Measurements from ENCODE around the gene IL5RA.

IL5RA gene

DNA sequence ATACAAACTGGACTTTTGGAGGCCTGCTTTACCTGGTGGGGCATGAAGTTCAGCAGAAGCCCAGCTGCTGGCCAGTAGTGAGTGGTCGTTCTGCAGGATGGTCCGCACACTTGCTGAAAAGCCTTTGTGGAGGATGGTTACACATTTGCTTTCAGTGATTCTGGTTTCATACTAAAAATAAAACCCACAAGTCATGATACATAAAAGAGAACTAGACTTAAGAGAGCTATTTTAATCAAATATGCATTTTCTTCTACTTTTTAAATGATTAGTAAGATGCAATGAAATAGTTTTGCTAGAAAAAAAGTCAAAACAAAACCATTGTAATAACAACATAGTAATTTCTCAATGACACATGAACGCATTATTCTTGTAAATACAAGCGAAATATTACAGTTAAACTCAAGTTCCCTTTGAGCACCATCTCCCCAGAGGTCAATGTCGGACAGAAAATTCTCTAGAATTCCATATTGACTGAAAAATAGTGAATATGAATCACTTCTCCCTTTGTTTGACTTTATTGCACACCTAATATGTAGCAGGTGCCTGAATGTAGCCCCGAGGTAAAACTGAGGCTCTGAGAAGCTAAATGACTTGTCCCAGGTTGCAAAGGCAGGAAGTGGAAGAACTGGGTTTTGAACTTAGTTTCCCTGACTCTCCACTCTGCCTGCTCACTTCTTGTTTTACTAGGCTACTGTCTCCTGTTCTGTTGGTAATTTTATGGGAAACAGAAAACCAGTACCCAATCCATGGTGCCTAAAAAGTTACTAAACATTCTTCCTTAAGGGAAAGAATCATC is 8.3 kb downstream of the IL5RA start:
- DNase-seq (ENCODE audit: low read depth in 1 of 2, low spot score in 1 of 2), result no peak
- TF ChIP-seq JUND (IDR thresholded peaks at IDR 0.05; ENCODE audit: low read depth), result no peak
- in situ Hi-C loops (cut with HindIII; ENCODE audit: low pct_unique_long_range_greater_than_20kb, low sequenced_read_pairs), result no loop called here

DNA sequence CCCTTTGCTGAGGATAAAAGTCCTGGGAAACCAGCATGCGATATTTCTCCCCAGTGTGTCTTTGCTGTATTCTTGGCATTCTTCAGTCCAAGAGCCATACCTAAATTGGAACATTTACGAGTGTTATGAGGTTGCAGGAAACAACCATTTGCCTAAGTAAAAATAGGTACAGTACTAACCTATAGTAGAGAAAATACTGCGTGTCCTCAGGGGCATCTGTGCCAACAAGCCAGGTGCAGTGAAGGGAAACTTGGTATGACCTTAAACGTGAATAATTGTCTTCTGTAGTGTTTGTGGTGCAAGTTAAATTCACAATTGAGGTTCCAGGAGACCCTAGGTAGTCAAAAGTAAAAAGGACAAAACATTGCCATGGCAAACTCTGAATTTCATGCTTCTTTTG is 12.2 kb downstream of the IL5RA start:
- DNase-seq (ENCODE audit: low read depth in 1 of 2, low spot score in 1 of 2), result no peak
- in situ Hi-C loops (cut with HindIII; ENCODE audit: low pct_unique_long_range_greater_than_20kb, low sequenced_read_pairs), result no loop called here
- no peak for TF ChIP-seq JUND (IDR thresholded peaks at IDR 0.05; ENCODE audit: low read depth)

DNA sequence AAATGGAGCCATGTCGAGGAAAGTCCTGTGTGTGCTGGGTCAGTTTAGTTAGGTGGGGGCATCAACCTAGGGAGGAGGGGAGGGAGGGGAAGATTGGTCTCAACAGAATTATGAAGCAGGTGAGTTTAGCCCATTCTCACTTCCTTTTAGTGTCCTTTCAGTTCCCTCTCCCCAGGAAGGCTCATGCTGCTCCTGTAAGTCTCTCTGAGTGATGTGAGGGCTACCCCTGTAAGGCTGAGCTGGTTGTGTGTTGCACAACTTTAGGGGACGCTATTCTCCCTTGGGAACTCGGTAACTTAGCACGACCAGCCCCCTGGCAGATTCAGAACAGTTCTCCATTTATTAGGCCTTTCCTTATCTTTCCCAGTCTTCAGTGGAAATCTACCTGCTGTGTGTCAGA is 21.2 kb downstream of the IL5RA start:
- no peak for DNase-seq (ENCODE audit: low read depth in 1 of 2, low spot score in 1 of 2)
- in situ Hi-C loops (cut with HindIII; ENCODE audit: low pct_unique_long_range_greater_than_20kb, low sequenced_read_pairs), result no loop called here
- TF ChIP-seq JUND (IDR thresholded peaks at IDR 0.05; ENCODE audit: low read depth), result no peak

DNA sequence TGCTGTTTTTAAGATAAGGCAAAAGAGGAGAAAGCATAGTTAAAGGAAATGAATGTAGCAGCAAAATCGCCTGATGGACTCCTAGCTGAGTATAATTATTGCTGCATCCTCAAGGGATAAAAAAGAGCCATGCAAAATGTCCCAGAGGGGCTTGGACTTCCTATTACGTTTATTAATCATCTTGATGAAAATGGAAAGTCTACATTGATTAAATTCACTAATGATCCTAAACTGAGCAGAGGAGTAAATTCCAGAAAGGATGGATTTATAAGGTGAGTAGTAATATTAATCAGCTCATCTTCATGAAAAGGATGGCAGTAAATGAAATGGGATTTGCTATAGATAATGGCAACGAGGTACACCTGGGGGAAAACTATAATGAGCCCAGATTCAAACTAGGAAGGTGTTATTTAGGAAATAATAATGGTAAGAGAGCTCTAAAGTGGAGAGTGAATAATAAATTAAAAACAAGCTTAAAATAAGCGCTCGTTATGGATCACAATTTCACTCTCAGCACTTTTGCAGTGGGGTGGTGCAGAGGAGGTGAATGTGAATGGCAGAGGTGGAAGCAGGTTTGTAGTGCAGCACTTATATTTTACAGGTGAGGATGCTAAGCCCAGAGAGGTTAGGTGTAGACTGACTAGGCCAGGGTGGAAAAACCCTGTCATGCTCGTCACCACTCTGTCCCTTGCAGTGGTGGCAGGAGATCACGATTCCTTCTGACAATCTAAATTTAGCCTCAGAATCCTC is 22.3 kb downstream of the IL5RA start:
- TF ChIP-seq JUND (IDR thresholded peaks at IDR 0.05; ENCODE audit: low read depth), result no peak
- in situ Hi-C loops (cut with HindIII; ENCODE audit: low pct_unique_long_range_greater_than_20kb, low sequenced_read_pairs), result no loop called here
- DNase-seq (ENCODE audit: low read depth in 1 of 2, low spot score in 1 of 2), result no peak

DNA sequence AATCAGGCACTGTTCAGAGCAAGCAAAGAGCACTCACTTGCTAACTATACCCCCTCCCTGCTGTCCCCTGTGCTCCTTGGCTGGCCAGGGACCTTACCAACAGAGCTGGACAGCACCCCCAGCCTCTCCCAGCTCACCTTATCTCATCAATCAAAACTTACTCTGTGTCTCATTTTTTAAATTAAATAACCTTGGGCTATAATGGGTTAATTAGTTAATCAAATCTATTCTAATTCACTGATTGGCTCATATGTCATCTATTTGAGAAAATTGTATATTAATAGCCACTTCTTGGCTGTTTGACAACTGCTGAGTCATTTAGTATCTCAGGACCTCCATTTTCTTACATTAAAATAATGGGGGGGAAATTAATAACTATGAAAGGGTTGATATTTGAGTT is 22.9 kb downstream of the IL5RA start:
- no peak for DNase-seq (ENCODE audit: low read depth in 1 of 2, low spot score in 1 of 2)
- no peak for TF ChIP-seq JUND (IDR thresholded peaks at IDR 0.05; ENCODE audit: low read depth)
- in situ Hi-C loops (cut with HindIII; ENCODE audit: low pct_unique_long_range_greater_than_20kb, low sequenced_read_pairs), result no loop called here

DNA sequence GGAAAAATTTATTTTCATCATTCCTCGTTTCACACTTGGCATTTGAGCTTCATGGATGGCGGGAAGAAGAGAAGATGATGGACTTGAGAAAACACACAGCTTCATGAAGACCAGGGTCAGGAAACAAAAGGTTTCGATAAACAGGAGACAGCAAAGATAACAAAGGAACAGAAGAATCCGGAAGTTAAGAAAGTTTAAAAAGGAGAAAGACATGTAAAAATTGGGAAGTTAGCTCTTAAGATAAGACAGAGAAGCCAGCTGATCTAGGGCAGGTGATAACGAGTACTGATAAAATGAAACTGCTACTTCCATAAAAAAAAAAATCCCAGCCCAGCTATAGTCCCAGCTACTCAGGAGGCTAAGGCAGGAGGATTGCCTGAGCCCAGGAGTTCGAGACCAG is 23.9 kb downstream of the IL5RA start:
- in situ Hi-C loops (cut with HindIII; ENCODE audit: low pct_unique_long_range_greater_than_20kb, low sequenced_read_pairs), result no loop called here
- no peak for DNase-seq (ENCODE audit: low read depth in 1 of 2, low spot score in 1 of 2)
- no peak for TF ChIP-seq JUND (IDR thresholded peaks at IDR 0.05; ENCODE audit: low read depth)

DNA sequence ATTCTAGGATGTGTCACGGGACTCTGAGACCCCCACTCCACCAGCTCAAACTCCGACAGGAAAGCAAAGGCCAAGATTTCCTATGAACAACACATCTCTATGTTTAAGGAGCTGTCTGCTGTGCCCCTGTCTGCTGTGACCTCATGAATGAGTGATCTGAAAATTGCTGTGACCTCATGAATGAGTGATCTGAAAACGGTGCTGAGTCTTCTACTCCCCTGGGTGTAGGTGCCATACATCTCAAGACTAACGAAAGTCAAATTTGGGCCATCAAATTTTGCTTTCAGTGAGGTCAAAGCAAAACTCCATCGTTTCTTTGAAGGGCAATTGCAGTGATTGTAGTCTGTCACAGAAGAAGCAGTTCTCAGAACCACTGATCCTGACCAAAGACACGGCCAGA is 24.4 kb downstream of the IL5RA start:
- DNase-seq (ENCODE audit: low read depth in 1 of 2, low spot score in 1 of 2), result no peak
- no peak for TF ChIP-seq JUND (IDR thresholded peaks at IDR 0.05; ENCODE audit: low read depth)
- in situ Hi-C loops (cut with HindIII; ENCODE audit: low pct_unique_long_range_greater_than_20kb, low sequenced_read_pairs), result no loop called here

DNA sequence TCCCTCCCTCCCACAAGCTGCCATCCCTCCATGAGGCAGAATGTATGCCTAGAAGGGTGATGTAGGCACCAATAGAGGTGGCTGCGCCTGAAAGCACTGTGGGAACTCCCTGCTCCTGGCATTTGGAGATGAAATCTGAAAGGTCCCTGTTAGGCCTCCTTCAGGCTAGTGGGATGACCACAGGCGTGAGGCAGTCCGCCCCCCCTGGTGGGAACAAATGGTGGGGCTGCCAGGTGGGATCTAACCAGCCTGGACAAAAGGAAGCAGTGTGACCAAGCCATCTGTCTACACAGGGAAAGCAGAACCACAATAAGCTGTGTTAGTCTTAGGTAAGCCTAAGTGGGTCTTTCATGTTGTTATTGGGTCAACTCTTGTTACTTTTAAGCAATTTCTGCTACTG is 25.3 kb downstream of the IL5RA start:
- no peak for DNase-seq (ENCODE audit: low read depth in 1 of 2, low spot score in 1 of 2)
- no peak for TF ChIP-seq JUND (IDR thresholded peaks at IDR 0.05; ENCODE audit: low read depth)
- in situ Hi-C loops (cut with HindIII; ENCODE audit: low pct_unique_long_range_greater_than_20kb, low sequenced_read_pairs), result no loop called here

DNA sequence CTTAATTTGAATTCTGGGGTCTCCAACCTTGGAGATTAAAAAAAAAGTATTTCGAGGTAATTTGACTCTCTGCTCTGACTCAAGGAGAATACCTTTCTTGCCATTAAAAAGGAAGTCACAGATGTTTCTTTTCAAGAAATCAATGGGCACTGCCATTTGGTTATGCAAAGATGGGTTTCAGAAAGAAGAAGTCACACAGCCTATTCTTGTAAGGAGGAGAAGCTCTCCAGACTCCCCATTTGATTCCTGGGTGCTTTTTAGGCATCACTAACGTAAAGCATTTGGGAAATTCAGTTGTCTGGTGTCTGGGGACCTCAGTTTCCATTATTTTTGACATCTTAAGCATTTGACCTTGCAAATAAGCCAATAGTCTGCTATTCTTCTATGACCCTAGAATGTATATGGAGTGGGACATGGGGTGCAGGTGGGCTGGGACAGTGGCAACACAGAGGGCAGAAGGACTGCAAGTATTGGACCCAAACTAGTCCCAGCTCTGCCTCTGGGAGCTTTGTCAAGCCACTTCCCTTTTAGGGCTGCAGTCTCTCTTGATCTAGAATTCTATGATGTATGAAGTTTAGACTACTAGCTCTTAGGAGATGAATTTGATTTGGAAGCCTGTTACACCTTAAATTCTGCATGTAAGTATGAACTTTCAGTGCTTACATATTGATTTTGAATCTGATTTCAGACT is 27.8 kb downstream of the IL5RA start:
- DNase-seq (ENCODE audit: low read depth in 1 of 2, low spot score in 1 of 2), result no peak
- in situ Hi-C loops (cut with HindIII; ENCODE audit: low pct_unique_long_range_greater_than_20kb, low sequenced_read_pairs), result no loop called here
- no peak for TF ChIP-seq JUND (IDR thresholded peaks at IDR 0.05; ENCODE audit: low read depth)

DNA sequence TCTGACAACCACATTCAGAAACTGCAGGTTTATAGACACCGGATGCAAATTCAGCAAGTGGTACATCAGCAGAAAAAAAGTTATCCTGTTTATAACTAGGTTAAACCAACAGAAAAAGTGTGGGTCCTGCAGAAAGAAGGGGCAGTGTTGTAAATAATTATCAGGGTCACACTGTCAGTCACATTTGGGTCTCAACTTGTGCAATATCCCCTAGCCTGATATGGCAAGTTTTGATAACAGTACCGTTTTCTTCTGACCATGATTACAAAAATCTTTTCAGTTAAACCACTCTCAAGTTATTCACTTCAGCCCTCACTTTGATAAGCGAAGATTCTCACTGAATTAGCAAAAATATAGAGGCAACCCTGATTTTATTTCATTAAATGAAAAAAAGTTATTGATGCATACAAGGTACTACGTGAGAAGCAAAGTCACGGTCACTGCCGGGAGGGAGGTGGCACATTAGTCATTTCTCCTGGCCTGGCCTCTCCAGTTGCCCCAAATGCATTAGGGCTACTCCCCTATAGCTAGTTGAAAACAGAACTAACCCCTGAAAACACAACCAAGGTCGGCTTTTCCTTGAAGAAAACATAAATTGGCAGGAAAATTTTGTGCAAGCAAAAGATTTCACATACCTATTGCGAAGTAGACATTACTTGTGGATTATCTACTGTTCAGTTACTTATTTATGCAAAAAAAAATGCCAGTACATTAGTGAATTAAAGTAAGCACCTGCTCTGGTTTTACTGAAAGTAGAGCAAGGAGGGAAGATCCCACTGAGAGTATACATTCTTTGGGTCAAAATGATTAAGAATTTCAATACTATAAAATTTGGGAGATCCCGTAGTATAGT is 28.6 kb downstream of the IL5RA start:
- DNase-seq (ENCODE audit: low read depth in 1 of 2, low spot score in 1 of 2), result no peak
- TF ChIP-seq JUND (IDR thresholded peaks at IDR 0.05; ENCODE audit: low read depth), result no peak
- in situ Hi-C loops (cut with HindIII; ENCODE audit: low pct_unique_long_range_greater_than_20kb, low sequenced_read_pairs), result no loop called here

DNA sequence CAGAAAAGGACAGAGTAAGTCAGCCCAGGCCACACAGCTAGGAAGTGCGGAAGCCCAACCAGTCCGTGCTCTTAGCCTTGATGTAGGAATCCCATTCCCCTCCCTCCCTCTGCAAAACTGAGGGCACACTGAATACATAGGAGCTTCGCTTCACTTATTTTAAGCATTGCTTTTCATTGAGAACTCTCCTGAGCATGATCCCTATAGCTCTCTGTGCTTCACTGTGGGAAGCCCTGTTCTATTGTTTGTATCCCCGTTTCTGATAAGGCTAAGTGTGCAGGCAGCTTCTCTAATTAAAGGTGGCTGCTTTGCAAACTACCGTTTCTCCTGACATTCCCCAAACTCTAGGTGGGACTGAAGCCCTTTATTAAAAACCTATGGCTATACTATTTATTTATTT is 29.9 kb downstream of the IL5RA start:
- in situ Hi-C loops (cut with HindIII; ENCODE audit: low pct_unique_long_range_greater_than_20kb, low sequenced_read_pairs), result no loop called here
- TF ChIP-seq JUND (IDR thresholded peaks at IDR 0.05; ENCODE audit: low read depth), result no peak
- no peak for DNase-seq (ENCODE audit: low read depth in 1 of 2, low spot score in 1 of 2)

DNA sequence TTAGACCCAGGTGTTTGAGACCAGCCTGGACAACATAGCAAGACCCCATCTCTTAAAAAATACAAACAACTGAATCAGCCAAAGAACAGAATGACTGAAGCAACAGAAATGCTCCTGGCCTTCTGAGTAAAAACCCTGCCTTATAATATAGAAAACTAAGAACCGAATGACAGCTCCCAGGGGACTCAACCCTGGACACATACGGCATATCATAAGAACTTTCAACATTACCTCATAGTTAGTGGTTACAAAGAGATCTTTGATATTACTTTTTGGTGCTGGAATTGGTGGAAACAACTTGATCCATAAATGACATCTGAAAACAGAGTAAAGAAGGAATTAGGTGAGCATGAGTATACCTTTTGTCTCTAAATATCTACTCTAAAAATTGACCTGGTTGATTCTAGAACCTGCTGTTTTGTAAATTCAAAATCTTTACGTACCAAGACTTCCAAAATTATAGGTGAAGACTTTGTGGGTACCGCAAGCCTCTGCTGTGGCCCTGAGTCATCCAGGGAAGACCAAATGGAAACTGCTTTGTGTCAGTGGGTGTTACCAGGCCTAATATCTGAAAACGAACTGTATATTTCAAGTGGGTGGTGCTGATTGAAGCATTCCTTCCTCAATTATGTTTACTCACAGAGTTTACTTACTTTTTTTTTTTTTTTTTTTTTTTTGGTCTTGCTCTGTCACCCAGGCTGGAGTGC is 35.5 kb downstream of the IL5RA start:
- in situ Hi-C loops (cut with HindIII; ENCODE audit: low pct_unique_long_range_greater_than_20kb, low sequenced_read_pairs), result no loop called here
- no peak for TF ChIP-seq JUND (IDR thresholded peaks at IDR 0.05; ENCODE audit: low read depth)
- DNase-seq (ENCODE audit: low read depth in 1 of 2, low spot score in 1 of 2), result no peak

Measured in T47D (cell line).